ENCODE results near the gene BYSL. TPM values are rescaled to one million over a fixed set of nuclear protein-coding genes. Genes with fewer than 3 reads are reported as not detected.
"Not testable (repeated sequence)": the region's sequence is repeated elsewhere in the genome, so short reads cannot be mapped to it uniquely, and the experiment has no call there.

Gene BYSL
- total RNA-seq, 2 donors from 2014 or later: 5.3 to 11.6 TPM

- no peak for TF ChIP-seq CTCF (IDR thresholded peaks at IDR 0.05)
- H3K4me1 ChIP-seq (ENCODE audit: control insufficient read depth in 1 of 2, low read depth in 2 of 2): peaks cover 29 to 33% of the 10 kb centered on the region in 2 donors
- H3K27me3 ChIP-seq (replicated peaks; ENCODE audit: insufficient read depth): no peaks in the 10 kb centered on the region
- ATAC-seq (ENCODE audit: insufficient number of reproducible peaks, low FRiP score, low read depth) (peak; percentile 84), DNase-seq (ENCODE audit: low spot score) (peak; percentile 65)
- peak within 1 kb of the TSS; percentile 83 for H3K4me3 ChIP-seq
- H3K27ac ChIP-seq: peak within 1 kb of the TSS; percentile 71 to 83
- H3K9me3 ChIP-seq: no peaks in the 10 kb centered on the region
- peaks cover 6% of the 10 kb centered on the region for H3K36me3 ChIP-seq
Observed at GRCh38 chr6:41941280-41942066, 20.2 kb downstream of the BYSL start, which contains the start of gene CCND3. TSS of gene CCND3 (minus strand) at chr6:41941808. CDS start at chr6:41941649, 159 bp downstream.

- no peaks in the 10 kb centered on the region for H3K27me3 ChIP-seq (replicated peaks; ENCODE audit: insufficient read depth)
- TF ChIP-seq CTCF (IDR thresholded peaks at IDR 0.05): no peak
- no peaks in the 10 kb centered on the region for H3K36me3 ChIP-seq
- peaks cover 24 to 29% of the 10 kb centered on the region in 2 donors for H3K4me1 ChIP-seq (ENCODE audit: control insufficient read depth in 1 of 2, low read depth in 2 of 2)
- H3K9me3 ChIP-seq: no peaks in the 10 kb centered on the region
- H3K4me3 ChIP-seq: peak overlapping the region; percentile 83
- DNase-seq (ENCODE audit: low spot score) (no peak), ATAC-seq (ENCODE audit: insufficient number of reproducible peaks, low FRiP score, low read depth) (peak; percentile 36)
- peak overlapping the region; percentile 71 to 83 for H3K27ac ChIP-seq
Observed at GRCh38 chr6:41942067-41942851, 21.0 kb downstream of the BYSL start.

GRCh38 chr6:41942882-41943281, 21.6 kb downstream of the BYSL start:
- H3K27ac ChIP-seq; H3K9me3 ChIP-seq; DNase-seq (ENCODE audit: low spot score); H3K27me3 ChIP-seq (replicated peaks; ENCODE audit: insufficient read depth); H3K36me3 ChIP-seq; H3K4me3 ChIP-seq; ATAC-seq (ENCODE audit: insufficient number of reproducible peaks, low FRiP score, low read depth): not testable (repeated sequence)
- H3K4me1 ChIP-seq (ENCODE audit: control insufficient read depth in 1 of 2, low read depth in 2 of 2): peaks cover 24 to 29% of the 10 kb centered on the region in 2 donors

GRCh38 chr6:41943456-41943855, 22.2 kb downstream of the BYSL start:
- peaks cover 24 to 29% of the 10 kb centered on the region in 2 donors for H3K4me1 ChIP-seq (ENCODE audit: control insufficient read depth in 1 of 2, low read depth in 2 of 2)
- no peaks in the 10 kb centered on the region for H3K9me3 ChIP-seq
- ATAC-seq (ENCODE audit: insufficient number of reproducible peaks, low FRiP score, low read depth) (no peak), DNase-seq (ENCODE audit: low spot score) (no peak)
- H3K27me3 ChIP-seq (replicated peaks; ENCODE audit: insufficient read depth): no peaks in the 10 kb centered on the region
- no peak for TF ChIP-seq CTCF (IDR thresholded peaks at IDR 0.05)
- H3K4me3 ChIP-seq: no peak overlapping the region
- H3K36me3 ChIP-seq: no peaks in the 10 kb centered on the region
- no peak overlapping the region for H3K27ac ChIP-seq

- no peak overlapping the region for H3K4me3 ChIP-seq
- H3K36me3 ChIP-seq: no peaks in the 10 kb centered on the region
- TF ChIP-seq CTCF (IDR thresholded peaks at IDR 0.05): no peak
- no peak overlapping the region for H3K27ac ChIP-seq
- ATAC-seq (ENCODE audit: insufficient number of reproducible peaks, low FRiP score, low read depth): no peak
- no peaks in the 10 kb centered on the region for H3K4me1 ChIP-seq (ENCODE audit: control insufficient read depth in 1 of 2, low read depth in 2 of 2)
- H3K27me3 ChIP-seq (replicated peaks; ENCODE audit: insufficient read depth): no peaks in the 10 kb centered on the region
- H3K9me3 ChIP-seq: no peaks in the 10 kb centered on the region
- no peak for DNase-seq (ENCODE audit: low spot score)
Observed at GRCh38 chr6:41947581-41948220, 26.4 kb downstream of the BYSL start.

Measured in thoracic aorta (tissue), 2 donors.